H7 (cell line): Measurements from ENCODE around the gene GPR35. TPM values are rescaled to one million over a fixed set of nuclear protein-coding genes. Genes with fewer than 3 reads are reported as not detected.

ENCODE experiments used
- DNase-seq: peaks from one replicate; pipeline ENCODE4 v3.0.0; 2012
- H3K27me3 ChIP-seq: 2 replicates; pipeline ENCODE4 v1.6.0; 2011; ENCODE audit warnings: mild to moderate bottlenecking, low read length; ENCODE audit not compliant: control insufficient read depth, insufficient read depth
- H3K36me3 ChIP-seq: replicated peaks from 2 replicates; pipeline ENCODE4 v1.5.1; 2011; ENCODE audit warnings: low read length; ENCODE audit not compliant: control insufficient read depth, insufficient read depth
- H3K4me3 ChIP-seq: 2 replicates; pipeline ENCODE4 v1.5.1; 2011; ENCODE audit warnings: low read depth, mild to moderate bottlenecking, control low read depth, low read length, moderate library complexity; ENCODE audit not compliant: insufficient read depth
- total RNA-seq: library from RNA; depleted of rRNA; stranded (reverse); fragments of >200 nt; shearing (Covaris generic); gene quantifications from 2 replicates; pipeline ENCODE4 v1.2.3, GENCODE V29; 2014; rRNA removed

GPR35 gene, protein sequence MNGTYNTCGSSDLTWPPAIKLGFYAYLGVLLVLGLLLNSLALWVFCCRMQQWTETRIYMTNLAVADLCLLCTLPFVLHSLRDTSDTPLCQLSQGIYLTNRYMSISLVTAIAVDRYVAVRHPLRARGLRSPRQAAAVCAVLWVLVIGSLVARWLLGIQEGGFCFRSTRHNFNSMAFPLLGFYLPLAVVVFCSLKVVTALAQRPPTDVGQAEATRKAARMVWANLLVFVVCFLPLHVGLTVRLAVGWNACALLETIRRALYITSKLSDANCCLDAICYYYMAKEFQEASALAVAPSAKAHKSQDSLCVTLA
- total RNA-seq, result 0.07 TPM in 1 of 2 replicates, not detected in the other

DNA sequence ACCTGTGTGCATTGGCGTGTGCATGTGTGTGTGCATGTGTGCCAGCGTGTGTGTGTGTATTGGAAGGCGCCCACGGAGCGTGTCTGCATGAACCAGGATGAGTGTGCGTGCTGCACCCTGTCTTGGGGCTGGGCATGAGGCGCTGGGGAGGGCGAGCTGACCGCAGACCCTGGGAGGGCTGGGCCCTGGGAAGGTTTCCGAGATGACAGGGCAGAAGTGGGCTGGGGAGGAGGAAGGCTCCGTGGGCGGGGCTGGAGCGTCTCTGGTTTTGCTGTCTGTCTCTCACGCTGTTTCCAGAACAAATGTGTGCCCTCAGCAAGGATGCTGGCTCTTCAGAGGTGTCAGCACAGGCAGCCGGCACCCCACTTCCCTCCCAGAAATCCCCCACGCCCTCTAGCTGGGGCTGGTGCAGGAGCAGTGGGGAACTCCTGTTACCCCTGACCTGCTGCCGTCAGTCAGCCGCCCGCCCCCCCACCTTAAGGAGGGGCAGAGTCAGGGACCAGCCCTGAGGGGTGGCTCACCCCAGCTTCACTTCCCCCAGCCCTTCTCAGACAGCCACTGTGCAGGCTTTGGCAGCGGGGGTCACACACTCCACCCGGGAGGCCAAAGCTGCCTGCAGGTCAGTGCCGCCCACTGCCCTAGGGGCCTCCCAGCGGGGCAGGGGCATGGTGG is at the start of gene GPR35:
GPR35 (plus strand) TSS at position 531 of the 672 bp plus-strand sequence. CDS start 4,473 bp downstream, outside the sequence.
- Histone ChIP-seq H3K27me3 (no peaks in the 10 kb centered on the region), H3K36me3 (no peaks in the 10 kb centered on the region), H3K4me3 (no peak within 1 kb of the TSS)
- DNase-seq, result peak; percentile 74

DNA sequence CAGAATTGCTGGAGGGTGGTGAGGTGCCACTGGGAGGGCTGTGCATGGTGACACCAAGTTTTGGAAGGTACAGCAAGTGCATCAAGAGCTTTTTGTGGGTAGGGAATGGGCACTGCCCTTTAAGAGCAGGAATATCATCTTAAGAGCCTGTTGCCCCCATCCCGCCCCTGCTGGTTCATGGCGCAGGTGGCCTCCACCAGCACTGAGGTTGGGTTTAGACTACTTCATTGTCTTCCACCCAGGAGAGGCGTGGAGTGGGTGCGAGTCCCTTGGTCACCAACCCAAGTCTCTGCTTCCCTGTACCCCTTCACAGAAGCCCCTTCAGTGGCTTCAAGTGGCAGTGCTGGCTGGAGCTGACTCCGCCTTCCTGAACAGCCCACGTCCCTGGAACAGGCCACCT is 49.2 kb upstream of the GPR35 start:
- H3K4me3 ChIP-seq, result no peak overlapping the region
- DNase-seq, result no peak
- H3K27me3 ChIP-seq, result no peaks in the 10 kb centered on the region
- no peaks in the 10 kb centered on the region for H3K36me3 ChIP-seq

DNA sequence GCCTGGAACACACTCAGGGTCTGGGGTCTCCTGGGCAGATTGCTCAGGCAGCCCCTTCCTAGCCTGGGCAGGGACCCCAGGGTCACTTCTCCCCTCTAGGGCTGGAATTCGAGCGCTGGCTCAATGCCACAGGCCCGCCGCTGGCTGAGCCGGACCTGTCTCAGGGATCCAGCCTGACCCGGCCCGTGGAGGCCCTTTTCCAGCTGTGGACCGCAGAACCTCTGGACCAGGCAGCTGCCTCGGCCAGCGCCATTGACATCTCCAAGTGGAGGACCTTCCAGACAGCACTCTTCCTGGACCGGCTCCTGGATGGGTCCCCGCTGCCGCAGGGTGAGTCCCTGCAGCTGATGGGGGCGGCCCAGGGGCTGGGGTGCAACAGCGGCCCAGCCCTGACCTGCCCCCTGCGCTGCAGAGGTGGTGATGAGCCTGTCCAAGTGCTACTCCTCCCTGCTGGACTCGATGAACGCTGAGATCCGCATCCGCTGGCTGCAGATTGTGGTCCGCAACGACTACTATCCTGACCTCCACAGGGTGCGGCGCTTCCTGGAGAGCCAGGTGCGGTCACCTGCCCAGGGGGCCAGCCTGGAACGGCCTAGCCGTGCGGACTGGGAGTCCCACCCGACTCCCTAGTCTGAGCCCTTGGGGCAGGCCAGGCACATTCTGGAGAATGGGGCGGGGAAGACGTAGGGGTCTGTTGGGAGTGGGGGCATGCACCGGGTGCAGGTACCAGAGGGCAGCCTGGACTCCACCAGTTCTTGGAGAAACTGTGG is 48.7 kb upstream of the GPR35 start:
- no peaks in the 10 kb centered on the region for H3K36me3 ChIP-seq

DNA sequence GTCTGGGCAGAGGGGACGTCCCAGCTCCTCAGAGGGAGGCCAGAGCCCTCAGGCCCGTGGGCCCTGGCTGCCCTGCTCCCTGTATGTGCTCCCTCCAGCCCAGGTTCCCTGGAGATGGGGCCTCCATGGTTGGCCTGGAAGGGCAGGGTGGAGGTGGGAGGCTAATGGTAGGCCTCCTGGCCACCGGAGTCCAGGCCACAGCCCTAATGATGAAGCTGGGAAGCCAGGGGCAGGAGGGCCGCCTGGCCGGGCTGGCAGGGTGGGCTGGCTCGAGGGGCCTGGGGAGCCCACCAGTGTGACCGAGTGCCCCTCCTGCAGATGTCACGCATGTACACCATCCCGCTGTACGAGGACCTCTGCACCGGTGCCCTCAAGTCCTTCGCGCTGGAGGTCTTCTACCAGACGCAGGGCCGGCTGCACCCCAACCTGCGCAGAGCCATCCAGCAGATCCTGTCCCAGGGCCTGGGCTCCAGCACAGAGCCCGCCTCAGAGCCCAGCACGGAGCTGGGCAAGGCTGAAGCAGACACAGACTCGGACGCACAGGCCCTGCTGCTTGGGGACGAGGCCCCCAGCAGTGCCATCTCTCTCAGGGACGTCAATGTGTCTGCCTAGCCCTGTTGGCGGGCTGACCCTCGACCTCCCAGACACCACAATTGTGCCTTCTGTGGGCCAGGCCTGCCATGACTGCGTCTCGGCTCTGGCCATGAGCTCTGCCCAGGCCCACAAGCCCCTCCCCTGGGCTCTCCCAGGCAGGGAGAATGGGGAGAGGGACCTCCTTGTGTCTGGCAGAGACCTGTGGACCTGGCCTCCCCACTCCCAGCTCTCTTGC is 47.8 kb upstream of the GPR35 start:
- H3K27me3 ChIP-seq, result no peaks in the 10 kb centered on the region
- no peak for DNase-seq
- H3K36me3 ChIP-seq, result no peaks in the 10 kb centered on the region
- no peak overlapping the region for H3K4me3 ChIP-seq

More for the DNA sequence above, 48.7 kb upstream of the GPR35 start:
- no peak for DNase-seq
- H3K27me3 ChIP-seq, result no peaks in the 10 kb centered on the region
- no peak overlapping the region for H3K4me3 ChIP-seq

DNA sequence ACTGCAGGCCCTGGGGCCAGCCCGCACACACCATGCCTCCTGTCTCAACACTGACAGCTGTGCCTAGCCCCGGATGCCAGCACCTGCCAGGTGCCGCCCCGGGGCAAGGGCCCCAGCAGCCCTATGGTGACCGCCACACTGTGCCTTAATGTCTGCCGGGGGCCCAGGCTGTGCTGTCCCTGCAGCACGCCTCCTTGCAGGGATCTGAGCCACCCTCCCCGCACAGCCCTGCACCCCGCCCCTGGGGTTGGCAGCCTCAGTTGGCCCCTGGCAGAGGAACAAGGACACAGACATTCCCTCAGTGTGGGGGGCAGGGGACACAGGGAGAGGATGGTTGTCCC is 47.2 kb upstream of the GPR35 start:
- Histone ChIP-seq H3K36me3 (no peaks in the 10 kb centered on the region), H3K27me3 (no peaks in the 10 kb centered on the region), H3K4me3 (no peak overlapping the region)
- no peak for DNase-seq

DNA sequence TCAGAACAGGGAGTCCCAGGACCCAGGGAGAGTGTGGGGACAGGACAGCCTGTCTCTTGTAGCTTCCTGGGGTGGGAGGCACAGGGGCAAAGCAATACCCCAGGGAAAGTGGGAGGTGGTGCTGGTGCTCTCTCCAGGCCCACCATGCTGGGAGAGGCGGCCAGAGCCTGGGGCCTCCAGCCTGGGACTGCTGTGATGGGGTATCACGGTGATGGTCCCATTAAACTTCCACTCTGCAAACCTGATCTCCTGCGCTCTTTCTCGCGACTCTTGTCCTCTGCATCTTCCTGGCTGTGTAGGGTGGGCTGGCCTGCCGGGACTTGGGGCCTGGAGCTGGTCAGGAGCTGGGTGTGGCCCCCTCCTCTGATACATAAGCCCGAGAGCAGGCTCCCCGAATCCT is 46.8 kb upstream of the GPR35 start:
- no peak for DNase-seq
- H3K4me3 ChIP-seq, result no peak overlapping the region
- no peaks in the 10 kb centered on the region for H3K36me3 ChIP-seq
- H3K27me3 ChIP-seq, result no peaks in the 10 kb centered on the region

DNA sequence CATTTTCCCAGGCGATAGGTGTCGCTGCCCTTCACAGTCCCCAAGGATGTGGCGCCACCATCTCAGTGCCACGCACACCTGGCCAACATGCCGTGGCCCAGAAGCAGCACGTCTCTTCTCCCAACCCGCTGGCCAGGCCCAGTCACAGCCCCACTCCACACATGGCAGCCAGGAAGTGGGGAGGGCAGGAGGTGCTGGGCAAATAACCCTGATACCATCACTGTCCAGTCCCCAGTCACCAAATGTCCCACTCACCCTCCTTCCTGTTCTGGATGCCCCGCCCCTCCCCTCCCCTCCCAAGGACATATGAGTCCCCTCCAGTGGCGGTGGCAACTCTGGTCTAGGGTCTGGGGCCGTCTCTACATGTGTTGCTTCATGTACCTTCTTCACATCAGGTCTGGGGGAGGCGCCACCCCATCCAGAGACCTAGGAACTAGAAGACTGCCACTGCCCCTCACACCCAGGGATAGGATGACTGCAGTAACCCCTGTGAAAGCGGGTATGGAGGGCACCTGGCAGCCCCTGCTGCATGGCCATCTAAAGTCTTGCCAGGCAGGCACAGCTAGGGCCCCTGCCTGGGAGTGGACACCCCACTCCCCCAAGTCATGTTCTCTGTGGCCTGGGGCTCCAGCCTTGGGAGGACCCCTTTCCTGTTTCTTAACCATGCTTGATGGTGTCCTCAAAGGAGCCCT is 46.1 kb upstream of the GPR35 start:
- H3K36me3 ChIP-seq, result no peaks in the 10 kb centered on the region
- DNase-seq, result no peak

DNA sequence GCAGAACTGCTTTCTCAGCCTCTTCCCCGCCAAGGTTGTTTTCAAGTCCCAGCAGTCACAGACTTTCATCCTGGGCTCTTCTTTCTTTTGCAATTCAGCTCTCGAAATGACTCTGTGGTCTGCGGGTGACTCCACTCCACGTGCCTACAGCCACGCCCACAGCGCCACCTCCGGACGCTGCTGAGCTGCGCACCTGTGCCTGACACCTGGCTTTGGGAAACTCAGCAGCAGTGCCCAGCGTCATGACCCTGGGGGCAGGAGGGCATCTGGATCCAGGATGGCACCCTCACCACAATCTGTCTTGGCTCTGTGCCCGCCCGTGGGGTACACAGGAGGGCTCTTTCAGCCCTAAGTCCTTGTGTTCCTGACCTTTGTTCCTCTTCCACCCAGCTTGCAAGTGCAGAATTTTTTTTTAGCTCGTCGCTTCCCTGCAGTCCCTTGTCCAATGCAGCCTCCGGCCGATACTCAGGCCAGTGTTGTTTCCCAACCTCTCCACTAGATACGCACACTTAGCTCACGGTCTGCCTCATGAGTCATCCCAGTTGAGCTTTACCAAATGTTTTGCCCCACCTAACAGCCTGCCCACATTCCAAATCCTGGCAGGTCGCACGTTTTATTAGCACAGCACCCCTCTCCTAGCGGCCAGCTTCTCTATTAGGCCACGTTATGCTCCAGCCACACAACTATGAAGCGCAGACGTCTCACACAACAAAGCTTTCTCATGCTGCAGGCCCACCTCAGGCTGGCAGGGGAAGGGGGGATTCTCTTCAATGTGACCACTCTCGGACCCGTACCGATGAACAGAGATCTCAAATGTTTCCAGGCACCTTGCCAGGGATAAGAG is 45.3 kb upstream of the GPR35 start:
- H3K27me3 ChIP-seq, result no peaks in the 10 kb centered on the region
- 0 out of 2 replicates have a peak, but pooled peaks cover 1% of the 10 kb centered on the region for H3K36me3 ChIP-seq

More for the DNA sequence above, 46.1 kb upstream of the GPR35 start:
- H3K4me3 ChIP-seq, result no peak overlapping the region
- H3K27me3 ChIP-seq, result no peaks in the 10 kb centered on the region

DNA sequence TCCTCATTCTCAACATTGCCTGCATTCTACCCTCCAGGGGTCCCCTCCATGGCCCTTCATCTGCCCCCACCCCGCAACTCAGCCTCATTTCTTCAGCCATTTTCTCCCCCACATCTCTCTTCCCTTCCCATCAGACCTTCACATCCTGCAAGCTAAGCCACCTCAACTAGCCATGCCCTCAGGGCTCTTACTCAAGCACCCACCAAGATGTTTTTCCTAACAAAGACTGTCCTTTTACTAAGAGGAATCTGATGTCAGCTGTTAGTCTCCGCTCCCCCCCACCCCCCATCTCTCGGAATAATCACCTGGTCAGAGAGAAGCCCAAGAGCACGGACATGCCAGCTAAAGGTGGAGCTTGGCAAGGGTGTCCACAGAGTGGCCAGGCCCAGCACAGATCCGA is 43.5 kb upstream of the GPR35 start:
- Histone ChIP-seq H3K27me3 (no peaks in the 10 kb centered on the region), H3K4me3 (no peak overlapping the region), H3K36me3 (0 out of 2 replicates have a peak, but pooled peaks cover 2% of the 10 kb centered on the region)

More for the DNA sequence above, 45.3 kb upstream of the GPR35 start:
- no peak overlapping the region for H3K4me3 ChIP-seq
- DNase-seq, result peak; percentile 84

DNA sequence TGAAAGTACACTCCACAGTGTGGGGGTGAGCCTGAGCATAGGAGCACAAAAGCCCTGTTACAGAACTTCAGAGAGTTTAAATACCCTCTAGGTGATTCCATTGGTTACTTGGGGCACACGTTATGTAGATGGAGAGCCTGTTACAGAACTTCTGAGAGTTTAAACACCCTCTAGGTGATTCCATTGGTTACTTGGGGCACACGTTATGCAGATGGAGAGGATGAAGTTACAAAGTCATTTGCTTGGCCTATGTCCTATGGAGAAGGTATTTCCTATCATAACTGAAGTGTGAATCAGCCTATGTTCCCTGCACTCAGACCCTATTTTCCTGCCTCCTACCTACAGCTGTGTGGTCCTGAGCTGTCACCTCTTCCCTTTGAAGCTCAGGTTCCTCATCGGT is 42.5 kb upstream of the GPR35 start:
- Histone ChIP-seq H3K4me3 (no peak overlapping the region), H3K27me3 (no peaks in the 10 kb centered on the region), H3K36me3 (0 out of 2 replicates have a peak, but pooled peaks cover 2% of the 10 kb centered on the region)
- DNase-seq, result no peak

More for the DNA sequence above, 43.5 kb upstream of the GPR35 start:
- DNase-seq, result no peak

DNA sequence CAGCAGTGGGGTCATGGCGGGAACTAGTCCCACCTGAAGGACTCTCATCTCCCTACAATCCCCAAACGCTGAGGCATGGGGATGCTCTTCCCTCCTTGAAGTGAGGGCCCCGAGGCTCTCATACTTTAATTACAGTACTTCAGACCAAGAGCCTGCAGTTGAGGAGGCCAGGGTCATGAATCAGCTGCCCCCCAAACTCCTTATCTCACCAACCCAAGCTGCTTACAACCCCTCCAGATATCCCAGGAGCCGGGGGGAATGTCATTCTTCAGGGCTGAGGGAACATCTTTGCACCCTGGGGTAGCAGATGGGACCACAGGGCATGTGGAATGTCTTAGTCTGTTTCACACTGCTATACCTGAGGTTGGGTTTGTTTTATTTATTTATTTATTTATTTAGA is 41.5 kb upstream of the GPR35 start:
- Histone ChIP-seq H3K4me3 (no peak overlapping the region), H3K27me3 (no peaks in the 10 kb centered on the region), H3K36me3 (0 out of 2 replicates have a peak, but pooled peaks cover 2% of the 10 kb centered on the region)
- no peak for DNase-seq

DNA sequence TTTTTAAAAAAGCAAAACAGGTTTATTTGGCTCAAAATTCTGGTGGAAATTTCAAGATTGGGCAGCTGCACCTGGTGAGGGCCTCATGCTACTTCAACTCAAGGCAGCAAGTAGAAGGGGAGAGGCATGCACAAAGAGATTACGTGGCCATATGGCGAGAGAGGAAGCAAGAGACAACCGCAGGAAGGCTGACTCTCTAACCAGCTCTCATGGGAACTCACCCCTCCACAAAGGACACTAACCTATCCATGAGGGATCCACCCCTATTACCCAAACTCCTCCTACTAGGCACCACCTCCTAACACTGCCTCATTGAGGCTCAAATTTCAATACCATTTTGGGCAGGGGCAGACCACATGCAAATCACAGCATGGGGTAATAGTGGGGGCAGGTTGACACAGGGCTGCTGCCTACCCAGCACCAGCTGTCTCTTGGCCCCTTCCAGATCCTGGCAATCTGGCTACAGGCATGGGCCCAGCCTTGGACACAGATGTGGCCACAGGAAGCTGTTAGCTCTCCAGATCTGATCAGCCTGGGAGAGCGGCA is 40.7 kb upstream of the GPR35 start:
- DNase-seq, result peak; percentile 68
- H3K27me3 ChIP-seq, result no peaks in the 10 kb centered on the region
- 0 out of 2 replicates have a peak, but pooled peaks cover 2% of the 10 kb centered on the region for H3K36me3 ChIP-seq
- no peak overlapping the region for H3K4me3 ChIP-seq

DNA sequence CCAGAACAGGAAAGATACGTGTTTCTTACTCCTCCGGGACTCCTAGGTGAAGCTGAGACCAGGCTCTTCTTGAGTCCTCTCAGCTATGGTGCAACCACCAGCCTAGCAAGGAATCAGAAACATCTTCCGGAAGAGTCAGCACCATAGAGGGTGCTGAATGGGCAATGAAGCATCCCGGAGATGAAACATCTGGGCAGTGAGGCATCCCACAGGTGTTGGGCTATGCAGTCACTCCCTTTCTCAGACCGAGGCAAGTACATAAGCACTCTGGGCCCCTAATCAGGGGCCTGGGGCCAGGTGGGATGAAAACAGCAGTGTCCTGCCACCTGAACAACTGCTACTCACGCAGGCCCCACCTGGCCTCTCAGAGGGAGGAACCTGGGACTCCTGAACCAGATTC is 40.2 kb upstream of the GPR35 start:
- H3K36me3 ChIP-seq, result 0 out of 2 replicates have a peak, but pooled peaks cover 2% of the 10 kb centered on the region
- peak; percentile 23 for DNase-seq
- H3K27me3 ChIP-seq, result no peaks in the 10 kb centered on the region
- peak overlapping the region; percentile 92 for H3K4me3 ChIP-seq
